Smooth muscle cell (in vitro differentiated cells): Measurements from ENCODE around the gene ARL3. TPM values are rescaled to one million over a fixed set of nuclear protein-coding genes. Genes with fewer than 3 reads are reported as not detected.

ENCODE experiments used
- DNase-seq: peaks from one replicate; lab custom pipeline; 2025; ENCODE audit not compliant: unreplicated experiment; lab: John Stamatoyannopoulos, UW
- H2AFZ ChIP-seq: fragments of 200-600 bp; sonication (generic); 2 replicates; pipeline ENCODE4 v1.6.0; 2016; ENCODE audit warnings: antibody characterized with exemption, low read depth, mild to moderate bottlenecking
- H3F3A ChIP-seq: fragments of 200-600 bp; sonication (generic); 2 replicates; pipeline ENCODE4 v1.6.0; 2017; ENCODE audit warnings: antibody characterized with exemption, low read depth
- H3K27ac ChIP-seq: fragments of 200-600 bp; sonication (generic); 2 replicates; pipeline ENCODE4 v1.5.1; 2016; ENCODE audit warnings: low read depth, mild to moderate bottlenecking
- H3K27me3 ChIP-seq: fragments of 200-600 bp; sonication (generic); 2 replicates; pipeline ENCODE4 v1.6.1; 2016; ENCODE audit warnings: low read depth, mild to moderate bottlenecking
- H3K36me3 ChIP-seq: fragments of 200-600 bp; sonication (generic); 2 replicates; pipeline ENCODE4 v1.5.1; 2016; ENCODE audit warnings: low read depth
- H3K4me1 ChIP-seq: fragments of 200-600 bp; sonication (generic); 2 replicates; pipeline ENCODE4 v1.5.1; 2016; ENCODE audit warnings: low read depth
- H3K4me2 ChIP-seq: fragments of 200-600 bp; sonication (generic); 2 replicates; pipeline ENCODE4 v1.6.0; 2016; ENCODE audit warnings: mild to moderate bottlenecking
- H3K4me3 ChIP-seq: fragments of 200-600 bp; sonication (generic); 2 replicates; pipeline ENCODE4 v1.5.1; 2016; ENCODE audit warnings: mild to moderate bottlenecking
- H3K79me2 ChIP-seq: fragments of 200-600 bp; sonication (generic); 2 replicates; pipeline ENCODE4 v1.6.0; 2016; ENCODE audit warnings: low read depth, mild to moderate bottlenecking
- H3K9ac ChIP-seq: fragments of 200-600 bp; sonication (generic); 2 replicates; pipeline ENCODE4 v1.6.0; 2016; ENCODE audit warnings: low read depth
- H3K9me3 ChIP-seq: fragments of 200-600 bp; sonication (generic); replicated peaks from 2 replicates; pipeline ENCODE4 v1.5.1; 2016; ENCODE audit warnings: low read depth
- H4K20me1 ChIP-seq: fragments of 200-600 bp; sonication (generic); 2 replicates; pipeline ENCODE4 v1.6.0; 2016; ENCODE audit warnings: low read depth
- CTCF ChIP-seq: fragments of 200-600 bp; sonication (generic); IDR thresholded peaks from 2 replicates; pipeline ENCODE4 v1.5.1; 2017; ENCODE audit warnings: borderline replicate concordance, mild to moderate bottlenecking, antibody characterized with exemption; ENCODE audit not compliant: insufficient read depth, poor library complexity, severe bottlenecking
- WGBS: methylation state at CpG from one replicate; pipeline ENCODE4 v1.1.7; 2016; ENCODE audit warnings: low lambda C conversion rate; 5-methylcytosine and 5-hydroxymethylcytosine counted together
- polyA plus RNA-seq: library from polyadenylated mRNA; unstranded; fragments of >200 nt; fragmentation: Nextera tagmentation; extraction: Ambion mirVana; gene quantifications from 2 replicates; pipeline ENCODE4 v1.2.1, GENCODE V29; 2016
- total RNA-seq: library from RNA; depleted of rRNA; stranded (reverse); fragments of >200 nt; gene quantifications from 2 replicates; pipeline ENCODE4 v1.2.3, GENCODE V29; 2014

The ARL3 gene
- total and polyA plus RNA-seq, 2 experiments from 2014 or later, result 12.7 to 30.2 TPM

GRCh38 chr10:102757323-102757722 is 43.1 kb upstream of the ARL3 start:
- Histone ChIP-seq H3K9me3 (no peaks in the 10 kb centered on the region), H3K4me3 (no peak overlapping the region), H3K4me2 (no peak overlapping the region), H2AFZ (no peak overlapping the region), H3F3A (peaks cover 15% of the 10 kb centered on the region), H3K27me3 (no peaks in the 10 kb centered on the region), H3K9ac (no peak overlapping the region), H3K36me3 (no peaks in the 10 kb centered on the region), H3K27ac (no peak overlapping the region), H3K4me1 (peaks cover 21% of the 10 kb centered on the region), H4K20me1 (peaks cover 98% of the 10 kb centered on the region), H3K79me2 (peaks cover 49% of the 10 kb centered on the region)
- TF ChIP-seq CTCF, result no peak
- 98% methylated on average over 6 of the region's 6 CpGs for WGBS
- DNase-seq, result no peak

DNA sequence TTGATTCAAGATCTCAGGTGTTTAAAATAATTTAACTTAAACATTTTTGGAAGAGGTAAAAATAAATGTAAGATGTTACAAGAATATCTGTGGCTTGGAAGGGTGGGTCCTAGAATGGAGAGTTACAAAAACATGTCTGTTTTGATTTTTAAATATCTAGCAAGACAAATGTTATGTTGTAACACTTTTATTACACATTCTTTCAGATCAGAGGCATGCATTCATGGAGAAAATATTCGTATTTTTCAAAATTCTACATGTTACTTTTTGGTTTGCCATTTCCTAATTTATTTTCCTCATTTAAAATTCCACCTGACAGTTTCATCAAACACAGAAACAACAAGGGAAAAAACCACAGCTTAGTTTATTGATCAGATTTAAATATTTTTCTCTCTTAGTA is 39.5 kb upstream of the ARL3 start:
- peak overlapping the region; percentile 73 for H3K27ac ChIP-seq
- no peaks in the 10 kb centered on the region for H3K27me3 ChIP-seq
- H4K20me1 ChIP-seq, result peaks cover 99% of the 10 kb centered on the region
- no peak overlapping the region for H3K9ac ChIP-seq
- WGBS, result 67% methylated on average over 1 of the region's 1 CpG
- no peaks in the 10 kb centered on the region for H3K9me3 ChIP-seq
- no peak for DNase-seq
- H3K36me3 ChIP-seq, result no peaks in the 10 kb centered on the region
- H3K79me2 ChIP-seq, result peaks cover 66% of the 10 kb centered on the region
- no peak overlapping the region for H3K4me3 ChIP-seq
- H3K4me1 ChIP-seq, result peaks cover 22% of the 10 kb centered on the region
- peak overlapping the region; percentile 64 for H3K4me2 ChIP-seq
- no peak overlapping the region for H2AFZ ChIP-seq
- no peak for TF ChIP-seq CTCF
- peaks cover 24% of the 10 kb centered on the region for H3F3A ChIP-seq

DNA sequence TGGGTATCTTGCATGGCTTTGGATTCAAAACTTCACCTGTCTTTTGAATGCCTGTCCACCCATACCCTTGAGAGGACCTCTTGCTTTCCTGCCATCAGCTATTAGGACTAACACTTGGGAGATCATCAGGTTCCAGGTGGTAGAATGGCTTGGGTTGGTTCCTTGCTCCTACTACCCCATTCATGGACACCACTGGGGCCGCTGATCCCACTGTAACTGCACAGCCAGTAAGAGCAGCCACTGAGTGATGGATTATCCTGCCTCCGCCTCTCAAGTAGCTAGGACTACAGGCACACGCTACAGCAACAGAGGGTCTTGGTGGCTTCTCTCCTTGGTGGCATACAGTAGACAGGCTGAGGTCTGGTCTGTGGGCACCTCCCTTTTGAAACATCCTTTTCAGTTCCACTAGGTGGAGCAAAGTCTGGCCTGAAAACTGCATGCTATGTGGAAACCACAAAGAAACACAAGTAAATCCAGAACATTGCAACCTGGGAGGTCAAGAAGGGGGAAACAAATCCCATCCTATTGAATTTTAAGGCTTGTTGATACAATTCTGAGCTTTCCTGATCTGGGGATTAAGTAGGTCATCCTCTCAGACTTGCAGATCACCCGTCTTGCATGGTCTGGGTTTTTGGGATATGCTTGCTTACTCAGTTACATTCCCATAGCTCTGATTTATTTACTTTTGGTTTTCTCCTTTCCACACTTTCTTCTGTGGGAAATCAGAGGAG is 38.9 kb upstream of the ARL3 start:
- H3K4me2 ChIP-seq, result peak overlapping the region; percentile 70
- DNase-seq, result no peak
- H3F3A ChIP-seq, result peaks cover 29% of the 10 kb centered on the region
- no peak overlapping the region for H3K4me3 ChIP-seq
- H4K20me1 ChIP-seq, result peaks cover 99% of the 10 kb centered on the region
- peak overlapping the region; percentile 73 for H3K27ac ChIP-seq
- no peak overlapping the region for H2AFZ ChIP-seq
- no peaks in the 10 kb centered on the region for H3K27me3 ChIP-seq
- WGBS, result 48% methylated on average over 4 of the region's 4 CpGs
- no peaks in the 10 kb centered on the region for H3K9me3 ChIP-seq
- no peaks in the 10 kb centered on the region for H3K36me3 ChIP-seq
- H3K79me2 ChIP-seq, result peaks cover 72% of the 10 kb centered on the region
- peak overlapping the region; percentile 49 for H3K9ac ChIP-seq
- H3K4me1 ChIP-seq, result peaks cover 19% of the 10 kb centered on the region
- TF ChIP-seq CTCF, result peak; percentile 49

DNA sequence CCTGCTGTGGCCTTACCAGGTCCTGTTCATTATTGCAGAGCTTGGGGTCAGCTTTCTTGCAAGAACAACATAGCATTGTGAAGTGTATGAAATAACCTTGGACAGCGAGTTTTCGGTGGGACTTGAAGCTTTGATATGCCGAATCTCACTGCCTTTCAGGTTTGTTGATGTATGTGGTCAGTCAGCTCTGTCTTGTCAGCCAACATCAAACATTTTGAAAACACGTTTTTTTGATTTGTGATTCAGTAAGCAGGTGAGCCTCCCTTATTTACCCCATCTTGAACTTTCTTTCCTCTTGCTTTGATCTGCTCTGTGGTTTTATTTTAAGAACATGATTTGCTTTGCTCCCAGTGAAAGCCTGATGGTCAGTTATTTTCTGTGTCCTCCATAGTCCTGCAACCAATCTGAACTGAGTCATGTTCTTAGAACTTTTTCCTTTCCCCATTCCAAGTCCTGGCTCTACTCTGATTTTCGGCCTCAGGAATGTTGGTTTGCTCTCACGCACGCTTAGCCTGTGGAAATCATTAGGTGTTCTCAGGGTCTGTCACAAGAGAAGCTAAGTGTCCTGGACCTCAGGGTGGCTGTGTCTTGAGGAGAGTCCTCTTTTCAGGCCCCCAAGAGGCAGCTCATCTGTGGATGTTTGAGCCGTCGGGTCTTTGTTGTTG is 38.2 kb upstream of the ARL3 start:
- Histone ChIP-seq H3K27ac (peak overlapping the region; percentile 73), H3K79me2 (peaks cover 76% of the 10 kb centered on the region), H4K20me1 (peaks cover 98% of the 10 kb centered on the region), H3F3A (peaks cover 29% of the 10 kb centered on the region), H3K9ac (peak overlapping the region; percentile 49), H3K27me3 (no peaks in the 10 kb centered on the region), H3K4me1 (peaks cover 19% of the 10 kb centered on the region), H2AFZ (no peak overlapping the region), H3K4me3 (no peak overlapping the region), H3K4me2 (peak overlapping the region; percentile 70), H3K36me3 (no peaks in the 10 kb centered on the region), H3K9me3 (no peaks in the 10 kb centered on the region)
- TF ChIP-seq CTCF, result no peak
- 67% methylated on average over 9 of the region's 9 CpGs for WGBS
- DNase-seq, result no peak
